G401 (cell line): ENCODE measurements around the gene PAFAH2. TPM values are rescaled to one million over a fixed set of nuclear protein-coding genes. Genes with fewer than 3 reads are reported as not detected.
"Not testable (repeated sequence)": the region's sequence is repeated elsewhere in the genome, so short reads cannot be mapped to it uniquely, and the experiment has no call there.

Experiments
- DNase-seq: peaks from one replicate; pipeline ENCODE4 v3.0.0-alpha.2; 2015; ENCODE audit warnings: low spot score
- in situ Hi-C: cut with HindIII; loops from 2 replicates; pipeline ENCODE4 v1.10.0; 2016; ENCODE audit warnings: low sequenced_read_pairs, mixed read lengths
- total RNA-seq: library from RNA; depleted of rRNA; stranded (reverse); fragments of >200 nt; shearing (Covaris generic); gene quantifications from 2 replicates; pipeline ENCODE4 v1.2.3, GENCODE V29; 2014

The PAFAH2 gene
- total RNA-seq, 1 experiment from 2014 or later, result 9.2 TPM

GRCh38 chr1:25954282-25954938 lies 43.5 kb downstream of the PAFAH2 start:
- in situ Hi-C loops, result no loop called here
- DNase-seq, result peak; percentile 33

GRCh38 chr1:25952841-25953401 lies 44.9 kb downstream of the PAFAH2 start:
- peak; percentile 89 for DNase-seq
- in situ Hi-C loops, result no loop called here

GRCh38 chr1:25948641-25949040 lies 49.2 kb downstream of the PAFAH2 start:
- DNase-seq, result no peak
- in situ Hi-C loops, result no loop called here

GRCh38 chr1:25947027-25947426 lies 50.8 kb downstream of the PAFAH2 start:
- in situ Hi-C loops, result no loop called here
- no peak for DNase-seq

GRCh38 chr1:25945761-25946160 lies 52.1 kb downstream of the PAFAH2 start:
- in situ Hi-C loops, result no loop called here
- DNase-seq, result no peak

- in situ Hi-C loops, result no loop called here
- no peak for DNase-seq
Measured at GRCh38 chr1:25944986-25945385, 52.9 kb downstream of the PAFAH2 start.

GRCh38 chr1:25943511-25943910 lies 54.4 kb downstream of the PAFAH2 start:
- DNase-seq, in situ Hi-C loops: not testable (repeated sequence)

GRCh38 chr1:25936947-25937346 lies 60.9 kb downstream of the PAFAH2 start:
- in situ Hi-C loops, result no loop called here
- DNase-seq, result no peak

- in situ Hi-C loops, result no loop called here
- peak; percentile 26 for DNase-seq
Measured at GRCh38 chr1:25933479-25934365, 64.1 kb downstream of the PAFAH2 start.

GRCh38 chr1:25932811-25933400 lies 65.0 kb downstream of the PAFAH2 start:
- DNase-seq, in situ Hi-C loops: not testable (repeated sequence)

GRCh38 chr1:25932321-25932720 lies 65.5 kb downstream of the PAFAH2 start:
- no peak for DNase-seq
- in situ Hi-C loops, result no loop called here

GRCh38 chr1:25929016-25929415 lies 68.8 kb downstream of the PAFAH2 start:
- in situ Hi-C loops, result no loop called here
- no peak for DNase-seq

GRCh38 chr1:25927521-25928265 lies 70.2 kb downstream of the PAFAH2 start:
- DNase-seq, result peak; percentile 86
- in situ Hi-C loops, result no loop called here

GRCh38 chr1:25926731-25927496 lies 70.9 kb downstream of the PAFAH2 start:
- in situ Hi-C loops, result no loop called here
- DNase-seq, result peak; percentile 75

GRCh38 chr1:25924454-25924853 lies 73.4 kb downstream of the PAFAH2 start:
- in situ Hi-C loops, result no loop called here
- DNase-seq, result no peak

GRCh38 chr1:25922971-25923552 lies 74.8 kb downstream of the PAFAH2 start:
- DNase-seq, result peak; percentile 76
- in situ Hi-C loops, result no loop called here

GRCh38 chr1:25922056-25922970 lies 75.5 kb downstream of the PAFAH2 start:
- peak; percentile 91 for DNase-seq
- in situ Hi-C loops, result no loop called here
